ENCODE measurements around the gene NAALADL2.

GRCh38 chr3:175716446-175716845 is 857.3 kb downstream of the NAALADL2 start:
- no peak for TF ChIP-seq CTCF (IDR thresholded peaks at IDR 0.05)
- TF ChIP-seq EZH2 (IDR thresholded peaks at IDR 0.05; ENCODE audit: borderline replicate concordance, insufficient read depth, low read depth, low read length, poor library complexity, severe bottlenecking) = no peak

Measured in B cell (primary cell).